ENCODE results near the gene LHX5. TPM values are rescaled to one million over a fixed set of nuclear protein-coding genes. Genes with fewer than 3 reads are reported as not detected.

The LHX5 gene
- total RNA-seq, 1 experiment from 2014 or later: not detected

DNA sequence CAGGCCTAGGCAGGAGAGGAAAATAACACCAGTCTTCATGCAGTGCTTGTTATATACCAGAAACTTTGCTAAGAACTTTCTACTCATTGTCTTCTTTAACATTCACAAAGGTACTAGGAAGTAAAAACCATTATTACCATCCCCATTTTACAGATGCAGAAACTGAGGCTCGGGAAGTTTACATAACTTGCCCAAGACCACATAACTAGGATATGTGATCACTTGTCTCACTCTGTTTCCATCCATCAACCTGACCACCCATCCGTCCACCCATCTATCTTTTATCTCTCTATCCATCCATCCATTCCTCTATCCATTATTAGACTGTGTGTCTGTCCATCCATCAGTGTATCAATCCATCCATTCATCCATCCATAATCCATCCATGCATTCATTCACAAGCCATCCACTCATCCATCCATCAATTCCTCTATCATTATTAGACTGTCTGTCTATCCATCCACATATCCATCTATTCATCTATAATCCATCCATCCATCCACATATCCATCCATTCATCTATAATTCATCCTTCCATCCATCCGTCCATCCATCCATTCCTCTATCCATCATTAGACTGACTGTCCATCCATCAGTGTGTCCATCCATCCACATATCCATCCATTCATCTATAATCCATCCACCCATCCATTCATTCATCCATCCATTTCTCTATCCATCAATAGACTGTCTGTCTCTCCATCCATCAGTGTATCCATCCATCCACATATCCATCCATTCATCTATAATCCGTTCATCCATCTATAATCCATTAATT, 33.0 kb downstream of the LHX5 start:
- ChIA-PET POLR2A (ENCODE audit: low non-redundant PET) (no interaction called here), CTCF (no interaction called here)
- intact Hi-C loops (cut with micrococcal nuclease; ENCODE audit: unreplicated experiment): loop anchor here (2.0 kb wide), 1 partner anchor 474 kb away; no protein-coding TSS in a partner anchor
- H3K27ac ChIP-seq (ENCODE audit: low read depth, low read length, poor library complexity, severe bottlenecking): no peak overlapping the region
- TF ChIP-seq, protein P1, sequence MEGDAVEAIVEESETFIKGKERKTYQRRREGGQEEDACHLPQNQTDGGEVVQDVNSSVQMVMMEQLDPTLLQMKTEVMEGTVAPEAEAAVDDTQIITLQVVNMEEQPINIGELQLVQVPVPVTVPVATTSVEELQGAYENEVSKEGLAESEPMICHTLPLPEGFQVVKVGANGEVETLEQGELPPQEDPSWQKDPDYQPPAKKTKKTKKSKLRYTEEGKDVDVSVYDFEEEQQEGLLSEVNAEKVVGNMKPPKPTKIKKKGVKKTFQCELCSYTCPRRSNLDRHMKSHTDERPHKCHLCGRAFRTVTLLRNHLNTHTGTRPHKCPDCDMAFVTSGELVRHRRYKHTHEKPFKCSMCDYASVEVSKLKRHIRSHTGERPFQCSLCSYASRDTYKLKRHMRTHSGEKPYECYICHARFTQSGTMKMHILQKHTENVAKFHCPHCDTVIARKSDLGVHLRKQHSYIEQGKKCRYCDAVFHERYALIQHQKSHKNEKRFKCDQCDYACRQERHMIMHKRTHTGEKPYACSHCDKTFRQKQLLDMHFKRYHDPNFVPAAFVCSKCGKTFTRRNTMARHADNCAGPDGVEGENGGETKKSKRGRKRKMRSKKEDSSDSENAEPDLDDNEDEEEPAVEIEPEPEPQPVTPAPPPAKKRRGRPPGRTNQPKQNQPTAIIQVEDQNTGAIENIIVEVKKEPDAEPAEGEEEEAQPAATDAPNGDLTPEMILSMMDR (conservative IDR thresholded peaks at IDR 0.05; ENCODE audit: low read depth, low read length): no peak
- TF ChIP-seq EZH2 (IDR thresholded peaks at IDR 0.05; ENCODE audit: borderline replicate concordance, low read depth, low read length, poor library complexity, severe bottlenecking): no peak
- H3K36me3 ChIP-seq (ENCODE audit: insufficient read depth, low read length, poor library complexity, severe bottlenecking): no peaks in the 10 kb centered on the region
- no peaks in the 10 kb centered on the region for H3K4me1 ChIP-seq (ENCODE audit: insufficient read depth, low read length, poor library complexity, severe bottlenecking)
- DNase-seq (ENCODE audit: low spot score): no peak
- H3K27me3 ChIP-seq (replicated peaks; ENCODE audit: insufficient read depth, low read depth, low read length, poor library complexity): peaks cover 4% of the 10 kb centered on the region
- BruUV-seq (replicated peaks): no TSS peak
- H3K9me3 ChIP-seq (ENCODE audit: low read depth, low read length, poor library complexity, severe bottlenecking): no peaks in the 10 kb centered on the region
- H3K4me3 ChIP-seq (ENCODE audit: low read depth, low read length, poor library complexity, severe bottlenecking): no peak overlapping the region

DNA sequence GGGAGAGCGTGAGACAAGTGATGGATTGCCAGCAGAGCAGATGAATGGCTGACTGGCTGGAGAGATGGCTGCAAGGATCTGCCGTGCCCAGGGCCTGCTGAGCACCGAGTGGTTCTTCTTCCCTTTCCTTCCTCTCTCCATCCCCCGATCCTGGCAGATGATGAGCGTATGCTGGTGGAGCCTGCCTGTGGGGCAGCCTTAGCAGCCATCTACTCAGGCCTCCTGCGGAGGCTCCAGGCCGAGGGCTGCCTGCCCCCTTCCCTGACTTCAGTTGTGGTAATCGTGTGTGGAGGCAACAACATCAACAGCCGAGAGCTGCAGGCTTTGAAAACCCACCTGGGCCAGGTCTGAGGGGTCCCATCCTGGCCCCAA, 34.0 kb downstream of the LHX5 start:
- BruUV-seq (replicated peaks): no TSS peak
- H3K4me3 ChIP-seq (ENCODE audit: low read depth, low read length, poor library complexity, severe bottlenecking): no peak overlapping the region
- POLR2A ChIA-PET (ENCODE audit: low non-redundant PET): no interaction called here
- TF ChIP-seq EZH2 (IDR thresholded peaks at IDR 0.05; ENCODE audit: borderline replicate concordance, low read depth, low read length, poor library complexity, severe bottlenecking): no peak
- TF ChIP-seq, protein P1 (conservative IDR thresholded peaks at IDR 0.05; ENCODE audit: low read depth, low read length): no peak
- H3K36me3 ChIP-seq (ENCODE audit: insufficient read depth, low read length, poor library complexity, severe bottlenecking): no peaks in the 10 kb centered on the region
- peaks cover 4% of the 10 kb centered on the region for H3K27me3 ChIP-seq (replicated peaks; ENCODE audit: insufficient read depth, low read depth, low read length, poor library complexity)
- H3K9me3 ChIP-seq (ENCODE audit: low read depth, low read length, poor library complexity, severe bottlenecking): no peaks in the 10 kb centered on the region
- H3K4me1 ChIP-seq (ENCODE audit: insufficient read depth, low read length, poor library complexity, severe bottlenecking): no peaks in the 10 kb centered on the region
- CTCF ChIA-PET: no interaction called here
- no peak for DNase-seq (ENCODE audit: low spot score)
- H3K27ac ChIP-seq (ENCODE audit: low read depth, low read length, poor library complexity, severe bottlenecking): no peak overlapping the region
- intact Hi-C loops (cut with micrococcal nuclease; ENCODE audit: unreplicated experiment): loop anchor here (2.0 kb wide), 1 partner anchor 475 kb away; no protein-coding TSS in a partner anchor

DNA sequence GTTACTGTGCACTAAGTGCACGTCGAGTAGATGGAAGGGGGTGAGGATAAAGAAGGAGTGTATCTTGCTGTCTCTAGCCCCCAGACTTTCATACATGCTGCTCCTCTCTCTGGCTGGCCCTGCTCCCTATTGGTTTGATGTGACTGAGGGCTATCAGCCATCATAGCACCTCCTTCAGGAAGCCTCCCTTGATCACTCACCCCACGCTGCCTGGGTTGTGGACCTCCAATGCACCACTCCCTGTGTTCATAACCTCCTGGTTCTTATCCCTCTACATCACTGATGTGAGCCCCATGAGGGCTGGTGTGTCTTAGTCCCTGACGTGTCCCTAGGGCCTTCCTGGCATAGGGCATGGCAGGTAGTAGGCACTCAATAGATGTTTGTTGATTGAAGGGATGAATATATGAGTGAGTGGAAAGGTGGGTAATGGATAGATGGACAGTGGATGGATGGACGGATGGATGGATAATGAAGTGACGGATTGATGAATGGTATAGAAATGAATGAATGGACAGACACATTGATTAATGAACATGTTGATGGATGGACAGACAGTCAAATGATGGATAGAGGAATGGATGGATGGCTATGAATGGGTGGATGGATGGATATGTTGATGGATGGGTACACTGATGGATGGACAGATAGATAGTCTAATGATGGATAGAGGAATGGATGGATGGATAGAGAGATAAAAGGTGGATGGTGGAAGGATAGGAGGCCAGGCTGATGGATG, 34.5 kb downstream of the LHX5 start:
- no peaks in the 10 kb centered on the region for H3K36me3 ChIP-seq (ENCODE audit: insufficient read depth, low read length, poor library complexity, severe bottlenecking)
- no peak overlapping the region for H3K4me3 ChIP-seq (ENCODE audit: low read depth, low read length, poor library complexity, severe bottlenecking)
- intact Hi-C loops (cut with micrococcal nuclease; ENCODE audit: unreplicated experiment): no loop called here
- no peak overlapping the region for H3K27ac ChIP-seq (ENCODE audit: low read depth, low read length, poor library complexity, severe bottlenecking)
- H3K9me3 ChIP-seq (ENCODE audit: low read depth, low read length, poor library complexity, severe bottlenecking): no peaks in the 10 kb centered on the region
- no peak for DNase-seq (ENCODE audit: low spot score)
- no TSS peak for BruUV-seq (replicated peaks)
- CTCF ChIA-PET: interaction anchor here (0.9 kb wide), 1 partner anchor 12 kb away, joined by 3 read pairs; no protein-coding TSS in a partner anchor
- peaks cover 4% of the 10 kb centered on the region for H3K27me3 ChIP-seq (replicated peaks; ENCODE audit: insufficient read depth, low read depth, low read length, poor library complexity)
- TF ChIP-seq, protein P1 (conservative IDR thresholded peaks at IDR 0.05; ENCODE audit: low read depth, low read length): no peak
- no peak for TF ChIP-seq EZH2 (IDR thresholded peaks at IDR 0.05; ENCODE audit: borderline replicate concordance, low read depth, low read length, poor library complexity, severe bottlenecking)
- no peaks in the 10 kb centered on the region for H3K4me1 ChIP-seq (ENCODE audit: insufficient read depth, low read length, poor library complexity, severe bottlenecking)
- POLR2A ChIA-PET (ENCODE audit: low non-redundant PET): no interaction called here
